OCI-LY1 (cell line): ENCODE results near the gene TNFRSF6B.

Experiments used
- CTCF ChIP-seq: fragments of 200-600 bp; sonication (generic), shearing (Covaris generic); IDR thresholded peaks from 2 replicates; pipeline ENCODE4 v1.5.1; 2017; ENCODE audit warnings: mild to moderate bottlenecking, antibody characterized with exemption, low read length, moderate library complexity, mixed read lengths
- EZH2 ChIP-seq: fragments of 200-600 bp; sonication (generic), shearing (Covaris generic); IDR thresholded peaks from 2 replicates; pipeline ENCODE4 v1.8.0; 2017; ENCODE audit warnings: borderline replicate concordance, mixed run types, mild to moderate bottlenecking, antibody characterized with exemption, low read length, moderate library complexity, mixed read lengths

- TF ChIP-seq CTCF (no peak), EZH2 (no peak)
These were observed 18.4 kb upstream of the TNFRSF6B start for GRCh38 chr20:63678071-63678470.
